Measurements from ENCODE around the gene COL16A1. TPM values are rescaled to one million over a fixed set of nuclear protein-coding genes. Genes with fewer than 3 reads are reported as not detected.

Gene COL16A1
- total RNA-seq, 4 donors from 2014 or later: 67.2 to 169 (median 149) TPM

GRCh38 chr1:31644560-31645273, 59.1 kb downstream of the COL16A1 start, which contains the start of gene PEF1:
TSS of gene PEF1 (minus strand) at chr1:31644876. CDS start at chr1:31644864, 12 bp downstream.
- Histone ChIP-seq H3K27me3 (no peaks in the 10 kb centered on the region), H3K4me1 (peaks cover 6 to 54% (median 11%) of the 10 kb centered on the region in 3 donors), H3K4me3 (peak within 1 kb of the TSS; percentile 88 to 96), H3K27ac (peak within 1 kb of the TSS; percentile 92 to 99 (median 94)), H3K9me3 (no peaks in the 10 kb centered on the region), H3K36me3 (no peaks in the 10 kb centered on the region)
- peak; percentile 97 for ATAC-seq
- 0 to 4% methylated on average over 9 to 26 of the region's 56 CpGs for WGBS, 2 donors (ENCODE audit: low coverage in 1 of 2)
- peak in 1 of 4 experiments; percentile 9 for TF ChIP-seq CTCF (IDR thresholded peaks at IDR 0.05)
- no peak for TF ChIP-seq EP300 (IDR thresholded peaks at IDR 0.05)
- peak; percentile 61 to 68 for TF ChIP-seq POLR2A (IDR thresholded peaks at IDR 0.05)
- peak; percentile 83 for TF ChIP-seq POLR2AphosphoS5 (IDR thresholded peaks at IDR 0.05)

- Histone ChIP-seq H3K4me3 (peak overlapping the region; percentile 88 to 96), H3K27me3 (no peaks in the 10 kb centered on the region), H3K4me1 (peaks cover 6 to 61% (median 11%) of the 10 kb centered on the region in 3 donors), H3K36me3 (peaks cover 0 to 6% of the 10 kb centered on the region in 2 donors), H3K9me3 (no peaks in the 10 kb centered on the region), H3K27ac (peak overlapping the region; percentile 92 to 99 (median 94))
- ATAC-seq: no peak
- TF ChIP-seq POLR2AphosphoS5 (IDR thresholded peaks at IDR 0.05) (no peak), EP300 (IDR thresholded peaks at IDR 0.05) (no peak), POLR2A (IDR thresholded peaks at IDR 0.05) (no peak), CTCF (IDR thresholded peaks at IDR 0.05) (no peak)
- WGBS, 2 donors (ENCODE audit: low coverage in 1 of 2): 0 to 19% methylated on average over 6 to 8 of the region's 18 CpGs
These were observed 59.7 kb downstream of the COL16A1 start for GRCh38 chr1:31643976-31644559.

- no peak for ATAC-seq
- TF ChIP-seq POLR2AphosphoS5 (IDR thresholded peaks at IDR 0.05): no peak
- TF ChIP-seq POLR2A (IDR thresholded peaks at IDR 0.05): no peak
- TF ChIP-seq EP300 (IDR thresholded peaks at IDR 0.05): no peak
- TF ChIP-seq CTCF (IDR thresholded peaks at IDR 0.05): no peak
- Histone ChIP-seq H3K9me3 (no peaks in the 10 kb centered on the region), H3K36me3 (peaks cover 0 to 11% of the 10 kb centered on the region in 2 donors), H3K4me1 (peaks cover 6 to 71% (median 11%) of the 10 kb centered on the region in 3 donors), H3K27me3 (no peaks in the 10 kb centered on the region), H3K27ac (no peak overlapping the region), H3K4me3 (no peak overlapping the region)
- 93 to 94% methylated on average over 2 to 3 of the region's 3 CpGs for WGBS, 2 donors (ENCODE audit: low coverage in 1 of 2)
These were observed 60.9 kb downstream of the COL16A1 start for GRCh38 chr1:31642897-31643296.

- Histone ChIP-seq H3K4me1 (peaks cover 6 to 71% (median 11%) of the 10 kb centered on the region in 3 donors), H3K4me3 (no peak overlapping the region)
These were observed 61.5 kb downstream of the COL16A1 start for GRCh38 chr1:31642366-31642765.

More at GRCh38 chr1:31642366-31642765, 61.5 kb downstream of the COL16A1 start:
- H3K9me3 ChIP-seq: no peaks in the 10 kb centered on the region
- no peak for TF ChIP-seq CTCF (IDR thresholded peaks at IDR 0.05)
- H3K36me3 ChIP-seq: peaks cover 0 to 11% of the 10 kb centered on the region in 2 donors
- ATAC-seq: no peak
- WGBS, 2 donors (ENCODE audit: low coverage in 1 of 2): 84 to 100% methylated on average over 1 to 4 of the region's 4 CpGs
- H3K27ac ChIP-seq: no peak overlapping the region
- H3K27me3 ChIP-seq: no peaks in the 10 kb centered on the region
